Measurements from ENCODE around the gene FARS2. TPM values are rescaled to one million over a fixed set of nuclear protein-coding genes. Genes with fewer than 3 reads are reported as not detected.

The FARS2 gene
- total RNA-seq, 4 donors from 2014 or later, result 8.3 to 18.5 (median 13.0) TPM

DNA sequence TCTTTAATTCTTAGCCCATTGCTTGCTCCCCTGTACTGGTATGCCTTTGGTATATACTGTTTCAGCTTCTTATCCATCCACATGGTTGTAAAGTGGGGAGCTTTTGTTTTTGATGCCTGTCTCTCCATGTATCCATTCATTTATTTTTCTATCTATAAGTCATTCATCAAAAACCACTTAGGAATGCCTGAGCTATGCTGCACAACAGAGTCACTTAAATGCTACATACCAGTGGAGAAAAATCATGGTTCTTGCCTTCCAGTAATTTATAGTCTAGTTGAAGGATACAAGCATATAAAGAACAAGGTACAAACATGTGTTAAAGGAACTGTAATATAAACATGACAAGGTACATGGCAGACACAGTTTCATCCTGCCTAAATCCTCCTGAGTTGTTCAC lies 398.2 kb downstream of the FARS2 start:
- intact Hi-C loops (cut with DNase I), result no loop called here
- H3K27me3 ChIP-seq, result no peaks in the 10 kb centered on the region
- no peaks in the 10 kb centered on the region for H3K9me3 ChIP-seq
- H3K36me3 ChIP-seq, result peaks cover 0 to 11% (median 0%) of the 10 kb centered on the region in 3 donors
- no peak overlapping the region for H3K4me3 ChIP-seq
- no peak for DNase-seq
- no peak overlapping the region for H3K27ac ChIP-seq
- TF ChIP-seq CTCF (IDR thresholded peaks at IDR 0.05) (no peak), POLR2A (IDR thresholded peaks at IDR 0.05) (no peak)
- H3K4me1 ChIP-seq, result no peaks in the 10 kb centered on the region

- H3K27me3 ChIP-seq, result no peaks in the 10 kb centered on the region
- H3K27ac ChIP-seq, result no peak overlapping the region
- no peak for DNase-seq
- TF ChIP-seq CTCF (IDR thresholded peaks at IDR 0.05) (no peak), POLR2A (IDR thresholded peaks at IDR 0.05) (no peak)
- intact Hi-C loops (cut with DNase I), result no loop called here
- no peaks in the 10 kb centered on the region for H3K9me3 ChIP-seq
- 72 to 73% methylated on average over 5 of the region's 5 CpGs for WGBS, 2 donors
- H3K4me1 ChIP-seq, result no peaks in the 10 kb centered on the region
- peaks cover 0 to under 1% (median 0%) of the 10 kb centered on the region in 3 donors for H3K36me3 ChIP-seq
- H3K4me3 ChIP-seq, result no peak overlapping the region
These were observed 399.5 kb downstream of the FARS2 start for GRCh38 chr6:5660772-5661171.

GRCh38 chr6:5662797-5663196 lies 401.5 kb downstream of the FARS2 start:
- Histone ChIP-seq H3K4me1 (no peaks in the 10 kb centered on the region), H3K4me3 (no peak overlapping the region), H3K27ac (no peak overlapping the region), H3K9me3 (no peaks in the 10 kb centered on the region), H3K27me3 (no peaks in the 10 kb centered on the region), H3K36me3 (no peaks in the 10 kb centered on the region)
- 82 to 83% methylated on average over 3 of the region's 3 CpGs for WGBS, 2 donors
- TF ChIP-seq CTCF (IDR thresholded peaks at IDR 0.05), result no peak
- TF ChIP-seq POLR2A (IDR thresholded peaks at IDR 0.05), result no peak
- DNase-seq, result no peak
- intact Hi-C loops (cut with DNase I), result no loop called here

DNA sequence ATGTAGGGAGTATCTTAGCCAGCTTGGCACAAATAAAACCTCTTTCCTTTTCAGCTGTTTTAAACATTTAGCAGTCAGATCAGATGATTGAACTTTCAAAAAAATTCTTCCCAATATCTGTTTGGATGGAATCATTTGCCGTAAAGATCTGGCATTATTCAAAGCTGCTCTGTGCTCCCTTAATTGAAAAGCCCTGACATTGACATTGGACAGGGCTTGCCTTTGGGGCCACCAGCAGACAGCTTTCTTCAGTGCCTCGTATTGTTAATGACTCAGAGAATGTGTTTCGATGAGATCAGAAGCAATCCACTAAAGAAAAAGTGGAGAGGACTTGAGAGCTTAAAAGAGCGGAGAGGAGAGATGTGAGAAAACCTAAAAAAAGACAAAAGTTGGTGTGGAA lies 401.9 kb downstream of the FARS2 start:
- WGBS, 2 donors, result 85% methylated on average over 4 of the region's 4 CpGs
- H3K36me3 ChIP-seq, result no peaks in the 10 kb centered on the region
- H3K27ac ChIP-seq, result no peak overlapping the region
- no peak for DNase-seq
- no peaks in the 10 kb centered on the region for H3K27me3 ChIP-seq
- no peaks in the 10 kb centered on the region for H3K4me1 ChIP-seq
- no peaks in the 10 kb centered on the region for H3K9me3 ChIP-seq
- no peak for TF ChIP-seq POLR2A (IDR thresholded peaks at IDR 0.05)
- no peak for TF ChIP-seq CTCF (IDR thresholded peaks at IDR 0.05)
- H3K4me3 ChIP-seq, result no peak overlapping the region
- intact Hi-C loops (cut with DNase I), result no loop called here

- Histone ChIP-seq H3K27ac (no peak overlapping the region), H3K27me3 (no peaks in the 10 kb centered on the region), H3K4me3 (no peak overlapping the region), H3K36me3 (no peaks in the 10 kb centered on the region), H3K9me3 (no peaks in the 10 kb centered on the region), H3K4me1 (no peaks in the 10 kb centered on the region)
- DNase-seq, result no peak
- intact Hi-C loops (cut with DNase I), result no loop called here
- no peak for TF ChIP-seq CTCF (IDR thresholded peaks at IDR 0.05)
- no peak for TF ChIP-seq POLR2A (IDR thresholded peaks at IDR 0.05)
- WGBS, 2 donors, result 92 to 94% methylated on average over 2 of the region's 2 CpGs
These were observed 402.4 kb downstream of the FARS2 start for GRCh38 chr6:5663739-5664138.

Measured in esophagus squamous epithelium (tissue), 5 donors.